Uterus (tissue), 4 donors: ENCODE results near the gene SLCO2A1. TPM values are rescaled to one million over a fixed set of nuclear protein-coding genes. Genes with fewer than 3 reads are reported as not detected.

ENCODE experiments used
- DNase-seq, 2 donors: peaks; one replicate each; pipeline ENCODE4 v3.0.0-alpha.2; 2019 to 2020
- H3K27ac ChIP-seq, 2 donors: fragments of 200-600 bp; sonication (generic); 1 replicate in 1 of 2; 2 replicates in 1 of 2; pipeline ENCODE4 v1.5.1; 2016 to 2018
- H3K27me3 ChIP-seq, 2 donors: fragments of 200-600 bp; sonication (generic); one replicate each; pipeline ENCODE4 v1.5.1; 2018 to 2019; ENCODE audit warnings: control low read depth in 1 of 2
- H3K36me3 ChIP-seq, 2 donors: fragments of 200-600 bp; sonication (generic); one replicate each; pipeline ENCODE4 v1.5.1; 2019; ENCODE audit warnings: control low read depth in 1 of 2
- H3K4me1 ChIP-seq, 2 donors: fragments of 200-600 bp; sonication (generic); one replicate each; pipeline ENCODE4 v1.5.1; 2018 to 2019; ENCODE audit warnings: control low read depth in 1 of 2
- H3K4me3 ChIP-seq, 2 donors: fragments of 200-600 bp; sonication (generic); 1 replicate in 1 of 2; 2 replicates in 1 of 2; pipeline ENCODE4 v1.5.1; 2018 to 2019; ENCODE audit warnings: mild to moderate bottlenecking in 1 of 2
- H3K9me3 ChIP-seq, 2 donors: fragments of 200-600 bp; sonication (generic); one replicate each; pipeline ENCODE4 v1.5.1; 2019; ENCODE audit warnings: control low read depth in 1 of 2
- POLR2A ChIP-seq, 2 donors: fragments of 450-650 bp; IDR thresholded peaks; one replicate each; pipeline ENCODE4 v1.6.1; 2016; ENCODE audit warnings: antibody characterized with exemption in 2 of 2, mild to moderate bottlenecking in 1 of 2, moderate library complexity in 1 of 2
- intact Hi-C: fragments of 100-400 bp; cut with DNase I; formaldehyde crosslinking; loops from one replicate; pipeline ENCODE4 v1.15.1; 2023; ENCODE audit warnings: low total_unique reads
- total RNA-seq, 4 donors: library from RNA; depleted of rRNA in 3 of 4; stranded (reverse); fragments of >200 nt in 3 of 4; gene quantifications; one replicate each; pipeline versions ENCODE4 v1.1.0 to v1.2.4, GENCODE V29; 2014 to 2023
- TF ChIP-seq, protein P1 (sequence below), 4 experiments: fragments of 200-600 bp in 2 of 4; fragments of 450-650 bp in 2 of 4; sonication (generic) in 2 of 4; IDR thresholded peaks; one replicate each; pipeline ENCODE4 v1.5.1; 2016 to 2019; ENCODE audit warnings: antibody characterized with exemption in 4 of 4, mild to moderate bottlenecking in 2 of 4, moderate library complexity in 1 of 4
- donor health status: DM: yes; HTN: yes; CAD: no.

The SLCO2A1 gene
- total RNA-seq, 4 donors from 2014 or later = 3.0 to 168 (median 79.6) TPM

- peak in 1 of 2 donors; percentile 62 for DNase-seq
- no peaks in the 10 kb centered on the region for H3K9me3 ChIP-seq
- TF ChIP-seq, protein P1, sequence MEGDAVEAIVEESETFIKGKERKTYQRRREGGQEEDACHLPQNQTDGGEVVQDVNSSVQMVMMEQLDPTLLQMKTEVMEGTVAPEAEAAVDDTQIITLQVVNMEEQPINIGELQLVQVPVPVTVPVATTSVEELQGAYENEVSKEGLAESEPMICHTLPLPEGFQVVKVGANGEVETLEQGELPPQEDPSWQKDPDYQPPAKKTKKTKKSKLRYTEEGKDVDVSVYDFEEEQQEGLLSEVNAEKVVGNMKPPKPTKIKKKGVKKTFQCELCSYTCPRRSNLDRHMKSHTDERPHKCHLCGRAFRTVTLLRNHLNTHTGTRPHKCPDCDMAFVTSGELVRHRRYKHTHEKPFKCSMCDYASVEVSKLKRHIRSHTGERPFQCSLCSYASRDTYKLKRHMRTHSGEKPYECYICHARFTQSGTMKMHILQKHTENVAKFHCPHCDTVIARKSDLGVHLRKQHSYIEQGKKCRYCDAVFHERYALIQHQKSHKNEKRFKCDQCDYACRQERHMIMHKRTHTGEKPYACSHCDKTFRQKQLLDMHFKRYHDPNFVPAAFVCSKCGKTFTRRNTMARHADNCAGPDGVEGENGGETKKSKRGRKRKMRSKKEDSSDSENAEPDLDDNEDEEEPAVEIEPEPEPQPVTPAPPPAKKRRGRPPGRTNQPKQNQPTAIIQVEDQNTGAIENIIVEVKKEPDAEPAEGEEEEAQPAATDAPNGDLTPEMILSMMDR (IDR thresholded peaks at IDR 0.05) = peak; percentile 41 to 82 (median 79)
- TF ChIP-seq POLR2A (IDR thresholded peaks at IDR 0.05) = peak in 1 of 2 donors; percentile 17
- no peak overlapping the region for H3K27ac ChIP-seq
- no peaks in the 10 kb centered on the region for H3K27me3 ChIP-seq
- H3K36me3 ChIP-seq = no peaks in the 10 kb centered on the region
- intact Hi-C loops = no loop called here
- peak overlapping the region; percentile 17 to 36 for H3K4me3 ChIP-seq
- H3K4me1 ChIP-seq = no peaks in the 10 kb centered on the region
Observed at GRCh38 chr3:133927540-133928066, 102.1 kb downstream of the SLCO2A1 start.

- DNase-seq = no peak
Observed at GRCh38 chr3:133926736-133927539, 102.8 kb downstream of the SLCO2A1 start.

DNA sequence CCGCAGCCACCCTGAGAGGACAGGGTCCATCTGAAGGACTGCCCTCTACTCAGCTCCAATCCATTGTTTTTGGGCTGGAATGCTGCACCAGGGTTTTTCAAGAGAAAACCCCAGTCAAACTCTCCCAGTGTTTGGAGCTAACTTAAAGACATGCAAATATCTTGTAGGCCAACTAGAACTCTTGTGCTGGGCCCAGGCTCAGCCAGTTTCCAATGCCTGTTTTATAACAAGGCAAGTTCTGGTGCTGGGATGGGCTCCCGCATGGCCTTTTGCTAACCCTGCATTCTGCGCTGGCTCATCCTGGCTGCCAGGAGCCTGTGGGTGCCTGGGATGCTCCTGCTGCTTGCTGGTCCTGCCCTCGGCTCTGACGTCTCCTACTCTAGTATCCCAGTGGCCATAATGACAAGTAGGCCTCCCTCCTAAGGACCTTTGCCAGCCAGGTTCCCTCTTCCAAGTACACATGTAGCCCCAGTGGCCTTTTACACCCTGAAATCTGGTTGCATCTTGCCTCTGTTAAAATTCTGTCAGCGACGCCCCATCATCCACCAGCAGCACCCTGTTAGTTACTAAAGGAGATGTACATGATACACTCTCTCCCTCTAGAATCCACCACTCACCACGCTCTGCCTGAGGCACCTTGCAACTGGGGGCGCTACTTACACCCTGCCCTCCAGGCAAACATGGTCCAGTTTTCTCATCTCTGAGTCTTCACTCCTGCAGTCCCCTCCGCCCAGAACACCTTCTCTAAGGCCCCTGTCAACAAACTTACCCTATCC is 103.6 kb downstream of the SLCO2A1 start:
- H3K9me3 ChIP-seq = no peaks in the 10 kb centered on the region
- no peaks in the 10 kb centered on the region for H3K36me3 ChIP-seq
- H3K27ac ChIP-seq = no peak overlapping the region
- no peak for DNase-seq
- no peak overlapping the region for H3K4me3 ChIP-seq
- intact Hi-C loops = no loop called here
- no peaks in the 10 kb centered on the region for H3K27me3 ChIP-seq
- H3K4me1 ChIP-seq = no peaks in the 10 kb centered on the region
- TF ChIP-seq POLR2A (IDR thresholded peaks at IDR 0.05) = no peak
- TF ChIP-seq, protein P1 (IDR thresholded peaks at IDR 0.05) = no peak

More at GRCh38 chr3:133926736-133927539, 102.8 kb downstream of the SLCO2A1 start:
- no peaks in the 10 kb centered on the region for H3K36me3 ChIP-seq
- H3K27me3 ChIP-seq = no peaks in the 10 kb centered on the region
- no peak for TF ChIP-seq POLR2A (IDR thresholded peaks at IDR 0.05)
- TF ChIP-seq, protein P1 (IDR thresholded peaks at IDR 0.05) = no peak
- intact Hi-C loops = no loop called here
- no peak overlapping the region for H3K27ac ChIP-seq
- H3K9me3 ChIP-seq = no peaks in the 10 kb centered on the region
- peak overlapping the region; percentile 17 to 36 for H3K4me3 ChIP-seq
- no peaks in the 10 kb centered on the region for H3K4me1 ChIP-seq

GRCh38 chr3:133924041-133924440 is 105.7 kb downstream of the SLCO2A1 start:
- Histone ChIP-seq H3K4me3 (no peak overlapping the region), H3K4me1 (no peaks in the 10 kb centered on the region), H3K9me3 (no peaks in the 10 kb centered on the region), H3K27ac (no peak overlapping the region), H3K36me3 (no peaks in the 10 kb centered on the region), H3K27me3 (no peaks in the 10 kb centered on the region)
- intact Hi-C loops = no loop called here
- DNase-seq = no peak
- TF ChIP-seq, protein P1 (IDR thresholded peaks at IDR 0.05) = no peak
- no peak for TF ChIP-seq POLR2A (IDR thresholded peaks at IDR 0.05)
